Measurements from ENCODE around the gene RNF214.

DNA sequence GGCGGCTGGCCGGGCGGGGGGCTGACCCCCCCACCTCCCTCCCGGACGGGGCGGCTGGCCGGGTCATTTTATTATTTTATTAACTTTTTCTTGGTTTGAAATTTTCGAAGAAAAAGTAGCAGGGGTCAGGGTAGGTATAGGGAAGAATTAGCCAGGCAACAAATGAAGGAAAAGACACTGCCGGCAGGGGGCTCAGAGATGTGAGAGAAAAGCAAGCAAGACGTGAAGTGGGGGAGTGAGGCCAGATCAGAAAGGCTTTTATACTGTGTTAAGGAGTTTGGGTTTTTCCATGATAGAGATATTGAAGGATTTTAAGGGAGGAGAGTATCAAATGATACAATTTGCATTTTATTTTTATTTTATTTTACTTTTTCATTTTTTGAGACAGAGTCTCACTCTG lies 19.0 kb downstream of the RNF214 start:
- TF ChIP-seq, protein P1, sequence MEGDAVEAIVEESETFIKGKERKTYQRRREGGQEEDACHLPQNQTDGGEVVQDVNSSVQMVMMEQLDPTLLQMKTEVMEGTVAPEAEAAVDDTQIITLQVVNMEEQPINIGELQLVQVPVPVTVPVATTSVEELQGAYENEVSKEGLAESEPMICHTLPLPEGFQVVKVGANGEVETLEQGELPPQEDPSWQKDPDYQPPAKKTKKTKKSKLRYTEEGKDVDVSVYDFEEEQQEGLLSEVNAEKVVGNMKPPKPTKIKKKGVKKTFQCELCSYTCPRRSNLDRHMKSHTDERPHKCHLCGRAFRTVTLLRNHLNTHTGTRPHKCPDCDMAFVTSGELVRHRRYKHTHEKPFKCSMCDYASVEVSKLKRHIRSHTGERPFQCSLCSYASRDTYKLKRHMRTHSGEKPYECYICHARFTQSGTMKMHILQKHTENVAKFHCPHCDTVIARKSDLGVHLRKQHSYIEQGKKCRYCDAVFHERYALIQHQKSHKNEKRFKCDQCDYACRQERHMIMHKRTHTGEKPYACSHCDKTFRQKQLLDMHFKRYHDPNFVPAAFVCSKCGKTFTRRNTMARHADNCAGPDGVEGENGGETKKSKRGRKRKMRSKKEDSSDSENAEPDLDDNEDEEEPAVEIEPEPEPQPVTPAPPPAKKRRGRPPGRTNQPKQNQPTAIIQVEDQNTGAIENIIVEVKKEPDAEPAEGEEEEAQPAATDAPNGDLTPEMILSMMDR (IDR thresholded peaks at IDR 0.05): no peak
- no peak for TF ChIP-seq POLR2A (IDR thresholded peaks at IDR 0.05)
